Astrocyte (in vitro differentiated cells and primary cell): Measurements from ENCODE around the gene GZMM.

ENCODE experiments used
- EZH2 ChIP-seq: IDR thresholded peaks from 2 replicates; pipeline ENCODE4 v1.6.1; 2012; ENCODE audit warnings: mild to moderate bottlenecking, low read length, inconsistent platforms; ENCODE audit not compliant: insufficient read depth
- TF ChIP-seq, protein P1 (sequence below): IDR thresholded peaks from 2 replicates; pipeline ENCODE4 v1.5.1; 2011; ENCODE audit warnings: low read depth, mild to moderate bottlenecking, inconsistent platforms, low read length, moderate library complexity; ENCODE audit not compliant: insufficient read depth

DNA sequence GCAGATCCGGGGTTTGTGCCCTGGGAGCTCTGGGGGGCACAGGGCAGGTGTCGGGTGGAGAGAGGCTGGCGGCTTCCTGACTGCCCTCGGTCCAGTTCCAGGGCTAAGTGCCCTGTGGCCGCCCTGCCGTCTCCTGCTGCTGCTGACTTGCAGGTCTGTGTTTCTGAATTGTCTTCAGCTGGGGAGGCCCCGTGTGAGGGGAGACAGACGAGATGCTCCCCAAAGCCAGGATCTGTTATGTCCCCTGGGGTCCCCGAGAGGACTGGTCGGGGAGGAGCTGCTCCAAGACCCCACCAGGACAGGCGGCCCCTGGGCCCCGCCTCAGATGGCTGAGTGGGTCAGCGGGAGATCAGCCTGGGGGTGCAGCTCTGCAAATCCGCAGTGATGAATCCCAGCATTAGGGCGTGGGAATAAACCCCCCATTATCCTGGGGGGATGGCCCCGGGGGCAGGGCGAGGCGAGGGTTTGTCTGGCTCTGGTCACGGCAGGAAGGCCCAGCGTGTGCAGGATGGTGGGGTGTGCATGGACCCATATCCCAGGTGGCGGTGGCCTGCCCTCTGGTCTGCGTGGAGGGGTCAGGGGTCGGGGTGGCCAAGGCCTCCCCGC lies 50.5 kb downstream of the GZMM start:
- TF ChIP-seq, protein P1, sequence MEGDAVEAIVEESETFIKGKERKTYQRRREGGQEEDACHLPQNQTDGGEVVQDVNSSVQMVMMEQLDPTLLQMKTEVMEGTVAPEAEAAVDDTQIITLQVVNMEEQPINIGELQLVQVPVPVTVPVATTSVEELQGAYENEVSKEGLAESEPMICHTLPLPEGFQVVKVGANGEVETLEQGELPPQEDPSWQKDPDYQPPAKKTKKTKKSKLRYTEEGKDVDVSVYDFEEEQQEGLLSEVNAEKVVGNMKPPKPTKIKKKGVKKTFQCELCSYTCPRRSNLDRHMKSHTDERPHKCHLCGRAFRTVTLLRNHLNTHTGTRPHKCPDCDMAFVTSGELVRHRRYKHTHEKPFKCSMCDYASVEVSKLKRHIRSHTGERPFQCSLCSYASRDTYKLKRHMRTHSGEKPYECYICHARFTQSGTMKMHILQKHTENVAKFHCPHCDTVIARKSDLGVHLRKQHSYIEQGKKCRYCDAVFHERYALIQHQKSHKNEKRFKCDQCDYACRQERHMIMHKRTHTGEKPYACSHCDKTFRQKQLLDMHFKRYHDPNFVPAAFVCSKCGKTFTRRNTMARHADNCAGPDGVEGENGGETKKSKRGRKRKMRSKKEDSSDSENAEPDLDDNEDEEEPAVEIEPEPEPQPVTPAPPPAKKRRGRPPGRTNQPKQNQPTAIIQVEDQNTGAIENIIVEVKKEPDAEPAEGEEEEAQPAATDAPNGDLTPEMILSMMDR: no peak
- no peak for TF ChIP-seq EZH2
